SK-N-SH (cell line): ENCODE data around the gene RFTN1. TPM values are rescaled to one million over a fixed set of nuclear protein-coding genes. Genes with fewer than 3 reads are reported as not detected.

Experiments
- CTCF ChIA-PET: fragments of 300-600, 350-600 bp; formaldehyde crosslinking; extraction: SDS; loops from one replicate; lab custom pipeline; 2021; lab: Yijun Ruan, JAX
- POLR2A ChIA-PET: fragments of 350-600 bp; sonication (Branson Sonifier 250); formaldehyde crosslinking; extraction: SDS; loops from one replicate; lab custom pipeline; 2020; ENCODE audit warnings: antibody characterized with exemption, inconsistent platforms; lab: Yijun Ruan, JAX
- DNase-seq: peaks from one replicate; pipeline ENCODE4 v3.0.0; 2012
- H2AFZ ChIP-seq: fragments of 200-600 bp; sonication (generic); 2 replicates; pipeline ENCODE4 v1.8.1; 2016; ENCODE audit warnings: antibody characterized with exemption, mild to moderate bottlenecking, low read depth
- H3F3A ChIP-seq: fragments of 200-600 bp; sonication (generic); replicated peaks from 2 replicates; pipeline ENCODE3; 2016; ENCODE audit warnings: antibody characterized with exemption, mild to moderate bottlenecking; ENCODE audit not compliant: insufficient read depth
- H3K27ac ChIP-seq, 2 experiments: fragments of 200-500 bp in 1 of 2; fragments of 200-600 bp in 1 of 2; sonication (Bioruptor generic) in 1 of 2; sonication (generic), shearing (Covaris generic) in 1 of 2; 2 replicates each; pipeline versions ENCODE4 v1.5.1 to v1.6.1; 2014 to 2016; ENCODE audit warnings: low read depth in 2 of 2, inconsistent platforms in 1 of 2, low read length in 1 of 2, mild to moderate bottlenecking in 1 of 2, mixed read lengths in 1 of 2
- H3K27me3 ChIP-seq: fragments of 200-600 bp; sonication (generic), shearing (Covaris generic); 2 replicates; pipeline ENCODE4 v1.6.1; 2016; ENCODE audit warnings: mixed run types; ENCODE audit not compliant: insufficient read depth
- H3K36me3 ChIP-seq, 2 experiments: fragments of 200-500 bp in 1 of 2; fragments of 200-600 bp in 1 of 2; sonication (Bioruptor generic) in 1 of 2; sonication (generic) in 1 of 2; replicated peaks in 1 of 2; 2 replicates each; pipeline versions ENCODE3 to v1.5.1; 2014 to 2016; ENCODE audit warnings: low read length in 1 of 2, mild to moderate bottlenecking in 1 of 2; ENCODE audit not compliant: insufficient read depth in 2 of 2, control insufficient read depth in 1 of 2
- H3K4me1 ChIP-seq, 2 experiments: fragments of 200-500 bp in 1 of 2; fragments of 200-600 bp in 1 of 2; sonication (Bioruptor generic) in 1 of 2; sonication (generic), shearing (Covaris generic) in 1 of 2; 2 replicates each; pipeline versions ENCODE4 v1.5.1 to v1.6.1; 2014 to 2016; ENCODE audit warnings: low read depth in 1 of 2, low read length in 1 of 2, mixed run types in 1 of 2; ENCODE audit not compliant: insufficient read depth in 2 of 2, control insufficient read depth in 1 of 2
- H3K4me2 ChIP-seq: fragments of 200-600 bp; sonication (generic), shearing (Covaris generic); 2 replicates; pipeline ENCODE4 v1.6.1; 2017; ENCODE audit warnings: mixed run types
- H3K4me3 ChIP-seq, 2 experiments: fragments of 200-500 bp in 1 of 2; fragments of 200-600 bp in 1 of 2; sonication (Bioruptor generic) in 1 of 2; sonication (generic), shearing (Covaris generic) in 1 of 2; 2 replicates each; pipeline versions ENCODE4 v1.5.1 to v1.8.1; 2014 to 2016; ENCODE audit warnings: low read depth in 2 of 2, inconsistent platforms in 1 of 2, low read length in 1 of 2, mild to moderate bottlenecking in 1 of 2, mixed read lengths in 1 of 2, moderate library complexity in 1 of 2
- H3K79me2 ChIP-seq: fragments of 200-600 bp; sonication (generic); 2 replicates; pipeline ENCODE4 v1.8.1; 2017; ENCODE audit warnings: mild to moderate bottlenecking; ENCODE audit not compliant: insufficient read depth
- H3K9ac ChIP-seq: fragments of 200-600 bp; sonication (generic); 2 replicates; pipeline ENCODE4 v1.6.1; 2017; ENCODE audit warnings: mixed run types
- H3K9me2 ChIP-seq: fragments of 200-600 bp; sonication (generic); 2 replicates; pipeline ENCODE4 v1.6.1; 2017; ENCODE audit warnings: mixed run types
- H3K9me3 ChIP-seq: fragments of 200-600 bp; sonication (generic); 2 replicates; pipeline ENCODE4 v1.6.1; 2017; ENCODE audit warnings: mixed run types, mild to moderate bottlenecking, moderate library complexity
- H4K20me1 ChIP-seq: fragments of 200-600 bp; sonication (generic); 2 replicates; pipeline ENCODE4 v1.6.1; 2017; ENCODE audit warnings: mild to moderate bottlenecking, mixed run types; ENCODE audit not compliant: insufficient read depth
- FOSL2 ChIP-seq: IDR thresholded peaks from 2 replicates; pipeline ENCODE4 v1.4.0; 2012; ENCODE audit warnings: low read depth, mild to moderate bottlenecking, moderate library complexity, borderline replicate concordance
- FOXJ3 ChIP-seq: sonication (generic); formaldehyde crosslinking; IDR thresholded peaks from 2 replicates; pipeline ENCODE4 v1.5.1; 2020; ENCODE audit warnings: mild to moderate bottlenecking, missing genetic modification reagents
- GATA2 ChIP-seq: sonication (generic); formaldehyde crosslinking; IDR thresholded peaks from 2 replicates; pipeline ENCODE4 v1.5.0; 2020; ENCODE audit warnings: mild to moderate bottlenecking, missing genetic modification reagents
- IRF3 ChIP-seq: fragments of 150-350 bp; IDR thresholded peaks from 2 replicates; pipeline ENCODE4 v1.6.1; 2016; ENCODE audit warnings: mild to moderate bottlenecking, low read depth, low read length
- MAX ChIP-seq: IDR thresholded peaks from 2 replicates; pipeline ENCODE4 v1.4.0; 2012; ENCODE audit warnings: low read depth
- MEF2A ChIP-seq: IDR thresholded peaks from 2 replicates; pipeline ENCODE4 v1.4.0; 2012; ENCODE audit warnings: low read depth, borderline replicate concordance
- MXI1 ChIP-seq: IDR thresholded peaks from 2 replicates; pipeline ENCODE4 v1.6.1; 2012; ENCODE audit warnings: mild to moderate bottlenecking, low read depth, low read length, improper control_type of control experiment
- NFIC ChIP-seq: IDR thresholded peaks from 2 replicates; pipeline ENCODE4 v1.4.0; 2012; ENCODE audit warnings: borderline replicate concordance
- RAD21 ChIP-seq: IDR thresholded peaks from 2 replicates; pipeline ENCODE4 v1.6.1; 2012; ENCODE audit warnings: mild to moderate bottlenecking, low read length
- RXRA ChIP-seq: IDR thresholded peaks from 2 replicates; pipeline ENCODE4 v1.4.0; 2012; ENCODE audit warnings: low read depth, mild to moderate bottlenecking, borderline replicate concordance
- SIN3A ChIP-seq: IDR thresholded peaks from 2 replicates; pipeline ENCODE4 v1.6.1; 2012; ENCODE audit warnings: low read depth, mild to moderate bottlenecking, low read length, moderate library complexity, borderline replicate concordance
- SMC3 ChIP-seq: IDR thresholded peaks from 2 replicates; pipeline ENCODE4 v1.6.1; 2012; ENCODE audit warnings: low read depth, low read length, improper control_type of control experiment
- WGBS: methylation state at CpG from one replicate; pipeline ENCODE4 v1.1.6; 2017; ENCODE audit warnings: low lambda C conversion rate; 5-methylcytosine and 5-hydroxymethylcytosine counted together
- polyA plus RNA-seq, 3 experiments: library from polyadenylated mRNA; depleted of rRNA; stranded (reverse); fragments of >200 nt; gene quantifications; 2 replicates each; pipeline ENCODE4 v1.2.3, GENCODE V29; 2012

The RFTN1 gene
- polyA plus RNA-seq, 1 of the 3 experiments (the other 2 are of a cell fraction) = 21.2 TPM

GRCh38 chr3:16358336-16358735 lies 155.2 kb downstream of the RFTN1 start:
- Histone ChIP-seq H3K36me3 (peaks cover 3 to 24% of the 10 kb centered on the region in 2 experiments), H3K4me3 (no peak overlapping the region), H3K27me3 (no peaks in the 10 kb centered on the region), H3K4me2 (no peak overlapping the region), H3K4me1 (no peaks in the 10 kb centered on the region; a peak in 1 of 4 replicates), H4K20me1 (no peaks in the 10 kb centered on the region), H3K9ac (no peak overlapping the region), H3F3A (peaks cover 4% of the 10 kb centered on the region), H3K79me2 (no peaks in the 10 kb centered on the region), H3K27ac (no peak overlapping the region), H3K9me2 (no peaks in the 10 kb centered on the region), H3K9me3 (no peaks in the 10 kb centered on the region), H2AFZ (no peak overlapping the region)
- WGBS = 92% methylated on average over 3 of the region's 3 CpGs
- ChIA-PET CTCF (no interaction called here), POLR2A (no interaction called here)
- TF ChIP-seq FOXJ3 (CRISPR knock-in tag) (no peak), FOSL2 (no peak), MAX (no peak), RAD21 (no peak), SMC3 (no peak), IRF3 (no peak), MEF2A (no peak), RXRA (no peak), GATA2 (CRISPR knock-in tag) (no peak), NFIC (no peak), SIN3A (no peak)
- DNase-seq = no peak

GRCh38 chr3:16357186-16358121 lies 156.0 kb downstream of the RFTN1 start:
- Histone ChIP-seq H3K9me3 (no peaks in the 10 kb centered on the region), H4K20me1 (no peaks in the 10 kb centered on the region), H3K4me1 (peaks cover 0 to 4% of the 10 kb centered on the region in 2 experiments; a peak in 1 of 4 replicates), H3K4me2 (no peak overlapping the region), H3K27me3 (no peaks in the 10 kb centered on the region), H3F3A (peaks cover 4% of the 10 kb centered on the region), H3K9ac (no peak overlapping the region), H3K9me2 (no peaks in the 10 kb centered on the region), H3K27ac (no peak overlapping the region), H3K4me3 (no peak overlapping the region), H3K79me2 (no peaks in the 10 kb centered on the region), H3K36me3 (peaks cover 3 to 21% of the 10 kb centered on the region in 2 experiments), H2AFZ (no peak overlapping the region)
- POLR2A ChIA-PET = no interaction called here
- TF ChIP-seq RAD21 (peak; percentile 10; the same call in 1 of the 2 replicates), MXI1 (no peak)
- WGBS = 87% methylated on average over 9 of the region's 9 CpGs
- CTCF ChIA-PET = interaction anchor here (0.7 kb wide), 1 partner anchor 33 kb away, joined by 3 read pairs; no protein-coding TSS in a partner anchor
- DNase-seq = no peak
